Left lung (tissue), 10 donors: ENCODE data around the gene CASKIN2. TPM values are rescaled to one million over a fixed set of nuclear protein-coding genes. Genes with fewer than 3 reads are reported as not detected.

Experiments
- ATAC-seq: fragments of 200-7000 bp; cut with Tn5 transposase; one replicate; pipeline ENCODE4 v1.9.1; 2020; ENCODE audit warnings: moderate library complexity
- DNase-seq, 4 donors: peaks; one replicate each; pipeline ENCODE4 v3.0.0-alpha.2; 2013 to 2020
- H3K27ac ChIP-seq, 2 donors: fragments of 200-600 bp; sonication (generic) in 1 of 2; one replicate each; pipeline versions ENCODE4 v1.5.0 to v1.8.0; 2020 to 2021
- H3K27me3 ChIP-seq, 2 donors: fragments of 200-600 bp; sonication (generic) in 1 of 2; one replicate each; pipeline versions ENCODE4 v1.5.0 to v1.8.0; 2020 to 2021
- H3K36me3 ChIP-seq, 2 donors: fragments of 200-600 bp; sonication (generic) in 1 of 2; one replicate each; pipeline versions ENCODE4 v1.5.0 to v1.8.0; 2020 to 2021
- H3K4me1 ChIP-seq, 2 donors: fragments of 200-600 bp; one replicate each; pipeline ENCODE4 v1.8.0; 2021
- H3K4me3 ChIP-seq, 2 donors: fragments of 200-600 bp; sonication (generic) in 1 of 2; one replicate each; pipeline versions ENCODE4 v1.5.0 to v1.8.0; 2020 to 2021; ENCODE audit warnings: mild to moderate bottlenecking in 1 of 2
- H3K9me3 ChIP-seq, 2 donors: fragments of 200-600 bp; sonication (generic) in 1 of 2; one replicate each; pipeline versions ENCODE4 v1.5.0 to v1.8.0; 2020 to 2021
- CTCF ChIP-seq, 2 donors: fragments of 200-600 bp; sonication (generic) in 1 of 2; IDR thresholded peaks; one replicate each; pipeline versions ENCODE4 v1.5.0 to v1.8.0; 2021; ENCODE audit warnings: antibody characterized with exemption in 2 of 2
- intact Hi-C, 2 donors: fragments of 100-400 bp; cut with DNase I; formaldehyde crosslinking; loops; one replicate each; pipeline versions ENCODE4 v1.11.2 to v1.14.2; 2022
- polyA plus RNA-seq, 6 donors: library from polyadenylated mRNA; unstranded; fragments of 120-200 nt; gene quantifications; one replicate each; pipeline ENCODE4 v1.2.1, GENCODE V29; 2013; ENCODE audit not compliant: insufficient read length in 6 of 6
- total RNA-seq, 2 donors: library from RNA; stranded (reverse); fragmentation: NEBNext Ultra II Directional; extraction: Animal tissue kit (Norgen Biotek cat#: 25700); gene quantifications; one replicate each; pipeline ENCODE4 v1.2.1, GENCODE V29; 2021
- donor health status: DM: no; HTN: yes; CAD: no.
- donor health status: DM: no; HTN: no; CAD: no.

The CASKIN2 gene
- total and polyA plus RNA-seq, 8 donors: 17.9 to 74.4 (median 28.6) TPM

GRCh38 chr17:75539967-75540729, 24.8 kb upstream of the CASKIN2 start:
- intact Hi-C loops: no loop called here
- H3K9me3 ChIP-seq: no peaks in the 10 kb centered on the region
- peaks cover 5 to 7% of the 10 kb centered on the region in 2 donors for H3K4me1 ChIP-seq
- no peak for ATAC-seq
- H3K36me3 ChIP-seq: peaks cover 0 to 8% of the 10 kb centered on the region in 2 donors
- no peak for DNase-seq
- H3K27ac ChIP-seq: no peak overlapping the region
- no peaks in the 10 kb centered on the region for H3K27me3 ChIP-seq
- no peak overlapping the region for H3K4me3 ChIP-seq
- TF ChIP-seq CTCF (IDR thresholded peaks at IDR 0.05): no peak

GRCh38 chr17:75536366-75536765, 21.0 kb upstream of the CASKIN2 start:
- Histone ChIP-seq H3K36me3 (peaks cover 0 to 9% of the 10 kb centered on the region in 2 donors), H3K9me3 (no peaks in the 10 kb centered on the region), H3K27ac (peak overlapping the region; percentile 46 to 72), H3K27me3 (no peaks in the 10 kb centered on the region), H3K4me3 (no peak overlapping the region), H3K4me1 (peaks cover 0 to 10% of the 10 kb centered on the region in 2 donors)
- ATAC-seq (peak; percentile 42), DNase-seq (no peak)
- intact Hi-C loops: no loop called here
- no peak for TF ChIP-seq CTCF (IDR thresholded peaks at IDR 0.05)

- ATAC-seq: no peak
- intact Hi-C loops: no loop called here
- Histone ChIP-seq H3K27ac (peak overlapping the region; percentile 46 to 72), H3K36me3 (peaks cover 0 to 9% of the 10 kb centered on the region in 2 donors), H3K9me3 (no peaks in the 10 kb centered on the region), H3K27me3 (no peaks in the 10 kb centered on the region), H3K4me3 (no peak overlapping the region), H3K4me1 (peaks cover 4 to 13% of the 10 kb centered on the region in 2 donors)
- no peak for DNase-seq
- TF ChIP-seq CTCF (IDR thresholded peaks at IDR 0.05): no peak
Observed at GRCh38 chr17:75535871-75536270, 20.5 kb upstream of the CASKIN2 start.

- peak overlapping the region; percentile 46 to 72 for H3K27ac ChIP-seq
Observed at GRCh38 chr17:75535119-75535537, 19.8 kb upstream of the CASKIN2 start.

More at GRCh38 chr17:75535119-75535537, 19.8 kb upstream of the CASKIN2 start:
- ATAC-seq (peak; percentile 1), DNase-seq (peak in 1 of 4 donors; percentile 72)
- no peak for TF ChIP-seq CTCF (IDR thresholded peaks at IDR 0.05)
- peaks cover 4 to 17% of the 10 kb centered on the region in 2 donors for H3K4me1 ChIP-seq
- H3K9me3 ChIP-seq: no peaks in the 10 kb centered on the region
- no peaks in the 10 kb centered on the region for H3K27me3 ChIP-seq
- peaks cover 0 to 9% of the 10 kb centered on the region in 2 donors for H3K36me3 ChIP-seq
- intact Hi-C loops: no loop called here
- H3K4me3 ChIP-seq: no peak overlapping the region
